RWPE1 (cell line): ENCODE data around the gene KCNN3.

ENCODE experiments used
- CTCF ChIA-PET: fragments of 350-600 bp; sonication (Branson Sonifier 250); formaldehyde crosslinking; extraction: SDS; loops from one replicate; lab custom pipeline; 2021; lab: Yijun Ruan, JAX
- POLR2A ChIA-PET: fragments of 400-600 bp; formaldehyde crosslinking; extraction: SDS; loops from one replicate; lab custom pipeline; 2020; ENCODE audit warnings: antibody characterized with exemption; ENCODE audit not compliant: low non-redundant PET; lab: Yijun Ruan, JAX
- DNase-seq: peaks from one replicate; pipeline ENCODE4 v3.0.0; 2012; ENCODE audit warnings: low spot score
- H3K27ac ChIP-seq: fragments of 450-650 bp; 2 replicates; pipeline ENCODE4 v1.5.1; 2017
- CTCF ChIP-seq: fragments of 450-650 bp; conservative IDR thresholded peaks from 2 replicates; pipeline ENCODE4 v1.5.1; 2017; ENCODE audit warnings: low read depth, mild to moderate bottlenecking

KCNN3 gene

GRCh38 chr1:154906621-154907081, 36.6 kb upstream of the KCNN3 start:
- ChIA-PET CTCF (interaction anchor here (0.7 to 1.4 kb wide), 2 partner anchors 153 to 180 kb away, joined by 3 read pairs; no protein-coding TSS in a partner anchor), POLR2A (no interaction called here)
- H3K27ac ChIP-seq = no peak overlapping the region
- DNase-seq = peak; percentile 34
- peak; percentile 50 for TF ChIP-seq CTCF

- ChIA-PET POLR2A (no interaction called here), CTCF (no interaction called here)
- DNase-seq = no peak
- H3K27ac ChIP-seq = no peak overlapping the region
- TF ChIP-seq CTCF = no peak
Observed at GRCh38 chr1:154902938-154903566, 33.0 kb upstream of the KCNN3 start.

GRCh38 chr1:154901591-154901990, 31.5 kb upstream of the KCNN3 start:
- H3K27ac ChIP-seq = no peak overlapping the region
- CTCF ChIA-PET = no interaction called here
- no peak for TF ChIP-seq CTCF
- DNase-seq = no peak
- POLR2A ChIA-PET = no interaction called here

GRCh38 chr1:154899041-154899440, 29.0 kb upstream of the KCNN3 start:
- H3K27ac ChIP-seq = no peak overlapping the region
- no peak for TF ChIP-seq CTCF
- POLR2A ChIA-PET = no interaction called here
- CTCF ChIA-PET = no interaction called here
- DNase-seq = no peak

GRCh38 chr1:154896771-154897286, 26.7 kb upstream of the KCNN3 start:
- POLR2A ChIA-PET = no interaction called here
- CTCF ChIA-PET = interaction anchor here (0.6 kb wide), 1 partner anchor 12 kb away, joined by 3 read pairs; no protein-coding TSS in a partner anchor
- DNase-seq = no peak
- no peak for TF ChIP-seq CTCF
- H3K27ac ChIP-seq = no peak overlapping the region

GRCh38 chr1:154895798-154896197, 25.7 kb upstream of the KCNN3 start:
- ChIA-PET POLR2A (no interaction called here), CTCF (interaction anchor here (0.6 kb wide), 2 partner anchors 264 to 411 kb away, joined by 3 read pairs; no protein-coding TSS in a partner anchor)
- no peak for TF ChIP-seq CTCF

More at GRCh38 chr1:154895798-154896197, 25.7 kb upstream of the KCNN3 start:
- DNase-seq = no peak
- H3K27ac ChIP-seq = no peak overlapping the region
